Osteocyte (in vitro differentiated cells): ENCODE data around the gene DPP7. TPM values are rescaled to one million over a fixed set of nuclear protein-coding genes. Genes with fewer than 3 reads are reported as not detected.

Source experiments
- DNase-seq: peaks from one replicate; pipeline ENCODE4 v3.0.0; 2021; ENCODE audit warnings: mixed read lengths; ENCODE audit not compliant: unreplicated experiment; ENCODE audit errors: extremely low spot score
- H3K27ac Mint-ChIP-seq: one replicate; pipeline ENCODE4 v1.8.0; 2021; ENCODE audit warnings: mild to moderate bottlenecking, mixed read lengths; ENCODE audit not compliant: unreplicated experiment
- H3K27me3 Mint-ChIP-seq: one replicate; pipeline ENCODE4 v1.8.0; 2021; ENCODE audit warnings: mixed read lengths; ENCODE audit not compliant: unreplicated experiment
- H3K36me3 Mint-ChIP-seq: one replicate; pipeline ENCODE4 v1.8.0; 2021; ENCODE audit warnings: mixed read lengths; ENCODE audit not compliant: unreplicated experiment
- H3K4me1 Mint-ChIP-seq: one replicate; pipeline ENCODE4 v1.8.0; 2021; ENCODE audit warnings: mixed read lengths; ENCODE audit not compliant: unreplicated experiment
- H3K4me3 Mint-ChIP-seq: one replicate; pipeline ENCODE4 v1.8.0; 2021; ENCODE audit warnings: mild to moderate bottlenecking, moderate library complexity, mixed read lengths; ENCODE audit not compliant: unreplicated experiment
- H3K9me3 Mint-ChIP-seq: one replicate; pipeline ENCODE4 v1.8.0; 2021; ENCODE audit warnings: mixed read lengths; ENCODE audit not compliant: unreplicated experiment
- CTCF ChIP-seq: fragments of 200-600 bp; sonication (generic); IDR thresholded peaks from 2 replicates; pipeline ENCODE4 v1.5.0; 2021; ENCODE audit warnings: antibody characterized with exemption, mild to moderate bottlenecking, moderate library complexity
- total RNA-seq: library from RNA; stranded (reverse); gene quantifications from 2 replicates; pipeline ENCODE4 v1.2.1, GENCODE V29; 2021

DPP7 gene
- total RNA-seq, 1 donor from 2014 or later: 118 TPM

DNA sequence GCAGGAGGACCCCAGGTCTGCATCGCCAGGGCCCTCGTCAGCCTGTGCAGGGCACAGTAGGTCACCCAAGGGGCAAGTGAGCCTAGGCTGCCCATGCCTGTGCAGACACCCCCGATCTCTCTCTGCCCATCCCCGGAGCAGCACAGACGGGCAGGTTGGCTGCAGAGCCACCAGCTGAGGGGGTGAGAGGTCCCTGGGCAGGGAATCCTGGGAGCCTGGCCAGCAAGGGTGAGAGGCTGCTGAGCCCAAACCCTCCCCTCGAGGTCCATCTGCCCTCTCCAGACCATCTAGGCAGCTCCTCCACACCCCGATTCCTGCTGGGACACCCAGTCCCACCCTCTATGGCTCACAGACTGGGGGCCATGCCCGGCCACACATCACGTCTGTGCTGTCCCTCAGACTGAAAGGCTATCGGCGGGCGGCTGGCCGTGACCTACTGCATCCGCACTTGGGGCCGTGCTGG, 2.8 kb upstream of the DPP7 start:
- H3K4me3 Mint-ChIP-seq: no peak overlapping the region
- no peaks in the 10 kb centered on the region for H3K36me3 Mint-ChIP-seq
- H3K4me1 Mint-ChIP-seq: peaks cover 6% of the 10 kb centered on the region
- no peak overlapping the region for H3K27ac Mint-ChIP-seq
- H3K9me3 Mint-ChIP-seq: no peaks in the 10 kb centered on the region
- no peak for TF ChIP-seq CTCF
- no peak for DNase-seq
- H3K27me3 Mint-ChIP-seq: no peaks in the 10 kb centered on the region

GRCh38 chr9:137116728-137117127, 2.2 kb upstream of the DPP7 start:
- H3K27me3 Mint-ChIP-seq: no peaks in the 10 kb centered on the region
- no peak for TF ChIP-seq CTCF
- DNase-seq: no peak
- H3K4me3 Mint-ChIP-seq: no peak overlapping the region
- H3K4me1 Mint-ChIP-seq: peaks cover 3% of the 10 kb centered on the region
- no peak overlapping the region for H3K27ac Mint-ChIP-seq
- H3K36me3 Mint-ChIP-seq: no peaks in the 10 kb centered on the region
- no peaks in the 10 kb centered on the region for H3K9me3 Mint-ChIP-seq

DNA sequence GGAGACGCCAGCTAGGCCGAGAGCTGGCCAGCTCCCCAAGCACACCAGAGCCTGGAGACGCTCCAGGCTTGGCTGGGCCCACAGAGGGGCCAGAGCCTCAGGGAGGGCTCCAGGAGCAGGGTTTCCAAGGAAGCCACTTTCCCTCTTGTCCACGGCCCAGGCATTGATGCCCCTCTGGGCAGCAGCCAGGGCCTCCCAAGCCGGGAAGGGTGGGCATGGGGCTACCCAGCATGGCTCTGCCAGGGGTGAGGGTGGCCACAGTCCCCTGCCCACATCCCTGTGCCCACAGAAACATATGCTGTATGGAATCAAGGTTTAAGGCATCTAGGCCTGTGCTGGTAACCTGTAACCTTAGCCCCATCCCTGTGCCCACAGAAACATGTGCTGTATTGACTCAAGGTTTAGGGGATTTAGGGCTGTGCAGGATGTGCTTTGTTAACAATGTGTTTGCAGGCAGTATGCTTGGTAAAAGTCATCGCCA, 1.5 kb upstream of the DPP7 start:
- Mint-ChIP-seq H3K4me1 (peaks cover 3% of the 10 kb centered on the region), H3K27ac (no peak overlapping the region), H3K4me3 (no peak overlapping the region), H3K9me3 (no peaks in the 10 kb centered on the region), H3K27me3 (no peaks in the 10 kb centered on the region), H3K36me3 (no peaks in the 10 kb centered on the region)
- no peak for TF ChIP-seq CTCF
- no peak for DNase-seq

DNA sequence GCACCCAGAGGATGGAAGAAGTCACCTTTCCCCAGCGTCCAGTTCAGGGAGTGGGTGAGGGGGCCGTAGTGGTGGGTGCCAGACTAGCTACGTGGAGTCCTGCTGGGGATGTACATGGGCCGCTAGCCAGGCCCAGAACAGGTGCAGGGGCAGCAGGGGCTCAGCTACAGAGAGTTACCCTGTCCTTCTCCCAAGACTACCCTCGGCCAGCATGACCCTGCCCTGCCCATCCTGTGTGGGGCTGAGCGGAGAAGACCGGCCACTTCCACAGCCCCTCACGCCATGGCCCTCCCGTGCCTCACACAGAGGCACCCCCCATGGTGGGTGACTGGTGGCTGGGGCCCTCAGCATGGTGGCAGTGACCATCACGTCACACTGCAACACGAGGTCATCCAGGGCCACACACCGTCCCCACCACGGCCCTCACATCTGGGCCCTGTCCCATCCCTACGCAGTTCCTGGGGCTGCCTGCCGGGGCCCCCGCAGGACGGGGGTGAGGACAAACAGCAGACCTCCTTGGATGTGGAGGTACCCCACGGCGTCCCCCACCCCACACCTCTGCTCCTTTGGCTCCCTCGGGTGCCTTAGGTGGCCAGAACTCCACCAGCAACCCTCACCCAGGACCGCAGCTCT, 977 bp upstream of the DPP7 start:
- no peaks in the 10 kb centered on the region for H3K9me3 Mint-ChIP-seq
- H3K4me3 Mint-ChIP-seq: no peak overlapping the region
- H3K4me1 Mint-ChIP-seq: peaks cover 3% of the 10 kb centered on the region
- no peak for TF ChIP-seq CTCF
- DNase-seq: no peak
- no peaks in the 10 kb centered on the region for H3K36me3 Mint-ChIP-seq
- no peak overlapping the region for H3K27ac Mint-ChIP-seq
- no peaks in the 10 kb centered on the region for H3K27me3 Mint-ChIP-seq

DNA sequence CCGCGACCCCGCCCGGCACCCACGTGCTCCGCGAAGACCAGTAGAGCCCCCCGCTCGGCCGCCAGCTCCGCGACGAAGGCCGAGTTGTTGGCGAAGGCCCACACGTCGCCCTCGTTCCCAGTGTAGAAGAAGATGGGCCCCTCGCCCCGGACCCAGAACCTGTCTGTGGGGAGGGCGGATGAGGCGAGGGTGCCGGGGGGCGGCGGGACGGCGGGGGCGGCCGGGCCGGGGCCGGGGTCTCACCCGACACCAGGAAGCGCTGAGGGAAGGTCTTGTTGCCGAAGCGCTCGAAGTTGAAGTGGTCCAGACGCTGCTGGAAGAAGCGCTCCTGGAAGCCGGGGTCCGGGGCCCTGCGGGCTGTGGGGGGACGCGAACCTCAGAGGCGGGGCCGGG, 317 bp downstream of the DPP7 start:
- peaks cover 3% of the 10 kb centered on the region for H3K4me1 Mint-ChIP-seq
- no peaks in the 10 kb centered on the region for H3K9me3 Mint-ChIP-seq
- no peaks in the 10 kb centered on the region for H3K27me3 Mint-ChIP-seq
- TF ChIP-seq CTCF: no peak
- H3K36me3 Mint-ChIP-seq: peaks cover under 1% of the 10 kb centered on the region
- no peak for DNase-seq
- no peak overlapping the region for H3K27ac Mint-ChIP-seq
- peak overlapping the region; percentile 38 for H3K4me3 Mint-ChIP-seq
